OCI-LY1 (cell line): ENCODE data around the gene RNFT2.

Source experiments
- H2AFZ ChIP-seq: fragments of 200-600 bp; sonication (generic), shearing (Covaris generic); 2 replicates; pipeline ENCODE4 v1.6.0; 2014; ENCODE audit warnings: antibody characterized with exemption, mild to moderate bottlenecking, low read length
- H3F3A ChIP-seq: fragments of 200-600 bp; sonication (generic), shearing (Covaris generic); 2 replicates; pipeline ENCODE4 v1.6.0; 2014; ENCODE audit warnings: mild to moderate bottlenecking, antibody characterized with exemption, low read length, moderate library complexity; ENCODE audit not compliant: insufficient read depth
- H3K27ac ChIP-seq: fragments of 200-600 bp; sonication (generic); 2 replicates; pipeline ENCODE4 v1.5.1; 2014; ENCODE audit warnings: low read length, mixed run types, mild to moderate bottlenecking, low read depth; ENCODE audit not compliant: poor library complexity, severe bottlenecking
- H3K27me3 ChIP-seq: fragments of 200-600 bp; sonication (generic); 2 replicates; pipeline ENCODE4 v1.6.0; 2014; ENCODE audit warnings: antibody characterized with exemption, mild to moderate bottlenecking, low read length, moderate library complexity; ENCODE audit not compliant: insufficient read depth
- H3K36me3 ChIP-seq: fragments of 200-600 bp; sonication (generic); 2 replicates; pipeline ENCODE4 v1.6.1; 2014; ENCODE audit warnings: mild to moderate bottlenecking, antibody characterized with exemption, low read length, moderate library complexity, mixed read lengths; ENCODE audit not compliant: insufficient read depth
- H3K4me1 ChIP-seq: fragments of 200-600 bp; sonication (generic); 2 replicates; pipeline ENCODE4 v1.5.1; 2014; ENCODE audit warnings: mild to moderate bottlenecking, low read length, moderate library complexity; ENCODE audit not compliant: insufficient read depth, severe bottlenecking
- H3K4me2 ChIP-seq: fragments of 200-600 bp; sonication (generic), shearing (Covaris generic); 2 replicates; pipeline ENCODE4 v1.6.1; 2014; ENCODE audit warnings: low read length
- H3K4me3 ChIP-seq: fragments of 200-600 bp; sonication (generic); 2 replicates; pipeline ENCODE4 v1.5.1; 2014; ENCODE audit warnings: low read length, low read depth, mild to moderate bottlenecking, mixed read lengths; ENCODE audit not compliant: poor library complexity, severe bottlenecking
- H3K79me2 ChIP-seq: fragments of 200-600 bp; shearing (Covaris generic); 2 replicates; pipeline ENCODE4 v1.6.1; 2016; ENCODE audit warnings: mixed run types, low read length, mixed read lengths; ENCODE audit not compliant: insufficient read depth
- H3K9ac ChIP-seq: fragments of 200-600 bp; sonication (generic), shearing (Covaris generic); 2 replicates; pipeline ENCODE4 v1.6.1; 2014; ENCODE audit warnings: mild to moderate bottlenecking, low read length, mixed read lengths
- H3K9me2 ChIP-seq: fragments of 200-600 bp; sonication (generic), shearing (Covaris generic); 2 replicates; pipeline ENCODE4 v1.6.1; 2014; ENCODE audit warnings: low read depth, mild to moderate bottlenecking, low read length, mixed read lengths
- H3K9me3 ChIP-seq: fragments of 200-600 bp; shearing (Covaris generic); 2 replicates; pipeline ENCODE4 v1.6.1; 2014; ENCODE audit warnings: low read length, mixed read lengths
- H4K20me1 ChIP-seq: fragments of 200-600 bp; sonication (generic), shearing (Covaris generic); 2 replicates; pipeline ENCODE4 v1.6.0; 2016; ENCODE audit warnings: mild to moderate bottlenecking, low read length; ENCODE audit not compliant: insufficient read depth
- EZH2 ChIP-seq: fragments of 200-600 bp; sonication (generic), shearing (Covaris generic); IDR thresholded peaks from 2 replicates; pipeline ENCODE4 v1.8.0; 2017; ENCODE audit warnings: borderline replicate concordance, mixed run types, mild to moderate bottlenecking, antibody characterized with exemption, low read length, moderate library complexity, mixed read lengths
- TF ChIP-seq, protein P1 (sequence below): fragments of 200-600 bp; sonication (generic), shearing (Covaris generic); IDR thresholded peaks from 2 replicates; pipeline ENCODE4 v1.5.1; 2017; ENCODE audit warnings: mild to moderate bottlenecking, antibody characterized with exemption, low read length, moderate library complexity, mixed read lengths

Gene RNFT2

DNA sequence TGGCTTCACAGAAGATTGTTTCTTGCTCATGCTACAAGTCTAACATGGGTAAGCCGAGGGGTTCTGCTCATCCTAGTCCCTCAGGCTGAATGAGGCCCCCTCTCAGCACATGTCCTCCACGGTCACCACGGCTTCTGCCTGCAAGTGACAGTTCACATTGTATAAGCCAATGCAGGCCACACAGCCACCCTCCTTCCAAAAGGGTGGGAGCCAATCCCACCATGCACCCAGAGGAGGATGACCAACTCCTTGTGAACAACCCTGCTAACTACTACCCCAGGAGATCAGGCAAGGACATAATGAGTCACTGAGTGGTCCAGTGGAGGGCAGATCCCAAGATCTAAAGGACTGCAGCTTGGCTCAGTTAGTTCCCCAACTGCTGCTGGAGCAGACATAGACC is 6.3 kb upstream of the RNFT2 start:
- Histone ChIP-seq H3K9ac (no peak overlapping the region), H3K9me2 (no peaks in the 10 kb centered on the region), H4K20me1 (no peaks in the 10 kb centered on the region), H3K79me2 (peaks cover 93% of the 10 kb centered on the region), H3F3A (no peaks in the 10 kb centered on the region), H3K4me2 (no peak overlapping the region), H3K9me3 (no peaks in the 10 kb centered on the region), H3K4me1 (peaks cover 75% of the 10 kb centered on the region), H3K27me3 (no peaks in the 10 kb centered on the region), H2AFZ (no peak overlapping the region), H3K27ac (peak overlapping the region; percentile 5), H3K4me3 (no peak overlapping the region), H3K36me3 (peaks cover 71% of the 10 kb centered on the region)
- TF ChIP-seq EZH2, result no peak
- TF ChIP-seq, protein P1, sequence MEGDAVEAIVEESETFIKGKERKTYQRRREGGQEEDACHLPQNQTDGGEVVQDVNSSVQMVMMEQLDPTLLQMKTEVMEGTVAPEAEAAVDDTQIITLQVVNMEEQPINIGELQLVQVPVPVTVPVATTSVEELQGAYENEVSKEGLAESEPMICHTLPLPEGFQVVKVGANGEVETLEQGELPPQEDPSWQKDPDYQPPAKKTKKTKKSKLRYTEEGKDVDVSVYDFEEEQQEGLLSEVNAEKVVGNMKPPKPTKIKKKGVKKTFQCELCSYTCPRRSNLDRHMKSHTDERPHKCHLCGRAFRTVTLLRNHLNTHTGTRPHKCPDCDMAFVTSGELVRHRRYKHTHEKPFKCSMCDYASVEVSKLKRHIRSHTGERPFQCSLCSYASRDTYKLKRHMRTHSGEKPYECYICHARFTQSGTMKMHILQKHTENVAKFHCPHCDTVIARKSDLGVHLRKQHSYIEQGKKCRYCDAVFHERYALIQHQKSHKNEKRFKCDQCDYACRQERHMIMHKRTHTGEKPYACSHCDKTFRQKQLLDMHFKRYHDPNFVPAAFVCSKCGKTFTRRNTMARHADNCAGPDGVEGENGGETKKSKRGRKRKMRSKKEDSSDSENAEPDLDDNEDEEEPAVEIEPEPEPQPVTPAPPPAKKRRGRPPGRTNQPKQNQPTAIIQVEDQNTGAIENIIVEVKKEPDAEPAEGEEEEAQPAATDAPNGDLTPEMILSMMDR, result no peak

DNA sequence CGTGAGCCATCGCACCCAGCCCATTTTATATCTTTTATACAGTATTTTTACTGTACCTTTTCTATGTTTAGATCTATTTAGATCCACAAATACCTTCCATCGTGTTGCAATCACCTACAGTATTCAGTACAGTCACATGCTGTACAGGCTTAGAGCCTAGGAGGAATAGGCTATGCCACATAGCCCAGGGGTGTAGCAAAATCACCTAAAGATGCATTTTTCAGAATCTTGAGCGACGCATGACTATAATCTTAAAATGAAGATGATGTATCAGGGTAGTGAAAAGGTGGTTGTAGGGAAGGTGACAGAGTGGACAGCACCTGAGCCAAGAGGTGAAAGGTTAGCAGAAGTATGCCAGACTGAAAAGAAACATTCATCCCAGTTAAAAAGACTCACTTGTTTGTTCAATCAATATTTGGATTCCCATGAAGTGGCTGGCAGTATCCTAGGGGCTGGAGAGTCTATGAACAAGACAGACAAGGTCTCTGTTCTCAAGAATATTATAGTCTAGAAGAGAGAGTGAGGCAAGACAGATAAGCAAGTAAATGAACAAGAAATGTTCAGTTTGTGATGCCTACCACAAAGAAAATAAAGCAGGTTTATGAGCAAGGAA is 3.9 kb upstream of the RNFT2 start:
- H3K9me3 ChIP-seq, result no peaks in the 10 kb centered on the region
- H4K20me1 ChIP-seq, result no peaks in the 10 kb centered on the region
- H2AFZ ChIP-seq, result no peak overlapping the region
- H3K36me3 ChIP-seq, result peaks cover 66% of the 10 kb centered on the region
- H3K79me2 ChIP-seq, result peaks cover 76% of the 10 kb centered on the region
- H3K9me2 ChIP-seq, result no peaks in the 10 kb centered on the region
- TF ChIP-seq EZH2, result no peak
- TF ChIP-seq, protein P1, result no peak
- H3K27ac ChIP-seq, result no peak overlapping the region
- no peaks in the 10 kb centered on the region for H3F3A ChIP-seq
- peaks cover 58% of the 10 kb centered on the region for H3K4me1 ChIP-seq
- no peak overlapping the region for H3K4me3 ChIP-seq
- no peak overlapping the region for H3K9ac ChIP-seq
- H3K4me2 ChIP-seq, result peak overlapping the region; percentile 93; the same call in 1 of the 2 replicates
- no peaks in the 10 kb centered on the region for H3K27me3 ChIP-seq

DNA sequence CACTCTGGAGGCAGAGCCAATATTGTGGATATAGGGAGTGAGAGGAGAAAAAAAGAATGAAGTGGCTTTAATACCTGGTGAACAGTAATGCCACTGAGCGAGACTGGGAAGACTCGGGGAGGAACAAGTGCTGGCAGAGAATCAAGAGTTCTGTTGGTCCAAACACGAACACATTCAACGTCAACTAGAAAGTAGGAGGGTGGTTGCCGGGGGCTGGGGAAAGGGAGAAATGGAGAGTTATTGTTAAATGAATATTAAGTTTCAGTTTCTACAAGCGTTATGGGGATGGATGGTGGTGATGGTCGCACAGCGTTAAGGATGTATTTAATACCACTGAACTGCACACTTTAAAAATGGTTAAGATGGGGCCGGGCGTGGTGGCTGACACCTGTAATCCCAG is 3.0 kb upstream of the RNFT2 start:
- Histone ChIP-seq H3K27ac (no peak overlapping the region), H4K20me1 (no peaks in the 10 kb centered on the region), H2AFZ (no peak overlapping the region), H3K9me2 (no peaks in the 10 kb centered on the region), H3K4me1 (peaks cover 59% of the 10 kb centered on the region), H3K9me3 (no peaks in the 10 kb centered on the region), H3K4me3 (no peak overlapping the region), H3K4me2 (peak overlapping the region; percentile 93; the same call in 1 of the 2 replicates), H3K9ac (no peak overlapping the region; the same call in 1 of the 2 replicates), H3K27me3 (no peaks in the 10 kb centered on the region), H3F3A (no peaks in the 10 kb centered on the region), H3K36me3 (peaks cover 63% of the 10 kb centered on the region), H3K79me2 (peaks cover 72% of the 10 kb centered on the region)
- TF ChIP-seq EZH2, result no peak
- TF ChIP-seq, protein P1, result no peak
